HepG2 (cell line): Measurements from ENCODE around the gene CA10. TPM values are rescaled to one million over a fixed set of nuclear protein-coding genes. Genes with fewer than 3 reads are reported as not detected.
A peak's percentile ranks its signal among the peaks of the same experiment; 100 is the strongest.

ENCODE experiments used
- EP300 ChIP-seq, 3 experiments: sonication (generic) in 1 of 3; formaldehyde crosslinking in 1 of 3; IDR thresholded peaks; 2 replicates each; pipeline versions ENCODE4 v1.5.1 to v1.6.1; 2011 to 2020; ENCODE audit warnings: low read depth in 2 of 3, low read length in 2 of 3, borderline replicate concordance in 1 of 3, improper control_type of control experiment in 1 of 3, mild to moderate bottlenecking in 1 of 3, missing genetic modification reagents in 1 of 3, moderate library complexity in 1 of 3
- RAD21 ChIP-seq: fragments of 450-650 bp; formaldehyde crosslinking; IDR thresholded peaks from 2 replicates; pipeline ENCODE4 v1.5.0; 2020; ENCODE audit warnings: mild to moderate bottlenecking
- SOX13 ChIP-seq, 3 experiments: fragments of 450-650 bp in 1 of 3; sonication (generic) in 1 of 3; formaldehyde crosslinking in 1 of 3; IDR thresholded peaks in 2 of 3; conservative IDR thresholded peaks in 1 of 3; 2 replicates each; pipeline versions ENCODE4 v1.5.0 to v1.6.1; 2016 to 2020; ENCODE audit warnings: antibody characterized with exemption in 1 of 3, mild to moderate bottlenecking in 1 of 3, missing compliant biosample characterization in 1 of 3, missing genetic modification reagents in 1 of 3, moderate library complexity in 1 of 3
- TARDBP ChIP-seq: sonication (generic); formaldehyde crosslinking; IDR thresholded peaks from 2 replicates; pipeline ENCODE4 v1.8.0; 2022; ENCODE audit warnings: mild to moderate bottlenecking, missing genetic modification reagents
- TEF ChIP-seq: sonication (generic); formaldehyde crosslinking; IDR thresholded peaks from 2 replicates; pipeline ENCODE4 v1.5.0; 2020; ENCODE audit warnings: missing genetic modification reagents
- U2AF1 ChIP-seq: fragments of 200-400 bp; formaldehyde crosslinking; optimal IDR thresholded peaks from 2 replicates; pipeline ENCODE3; 2017; ENCODE audit warnings: mild to moderate bottlenecking, low read depth, low read length
- ZBTB21 ChIP-seq: sonication (generic); formaldehyde crosslinking; IDR thresholded peaks from 2 replicates; pipeline ENCODE4 v1.4.0; 2020; ENCODE audit warnings: missing genetic modification reagents
- ZBTB33 ChIP-seq: sonication (generic); formaldehyde crosslinking; IDR thresholded peaks from 2 replicates; pipeline ENCODE4 v1.4.0; 2020; ENCODE audit warnings: missing genetic modification reagents
- ZBTB44 ChIP-seq: sonication (generic); formaldehyde crosslinking; IDR thresholded peaks from 2 replicates; pipeline ENCODE4 v1.4.0; 2020; ENCODE audit warnings: missing genetic modification reagents
- ZC3H13 ChIP-seq: sonication (generic); formaldehyde crosslinking; IDR thresholded peaks from 2 replicates; pipeline ENCODE4 v1.8.1; 2023; ENCODE audit warnings: mild to moderate bottlenecking, missing genetic modification reagents, moderate library complexity
- ZFP91 ChIP-seq: sonication (generic); formaldehyde crosslinking; IDR thresholded peaks from 2 replicates; pipeline ENCODE4 v1.9.0; 2022; ENCODE audit warnings: missing genetic modification reagents, mild to moderate bottlenecking, borderline replicate concordance
- ZGPAT ChIP-seq: IDR thresholded peaks from 2 replicates; pipeline ENCODE4 v1.6.1; 2016; ENCODE audit warnings: mild to moderate bottlenecking
- ZMAT5 ChIP-seq: sonication (generic); formaldehyde crosslinking; IDR thresholded peaks from 2 replicates; pipeline ENCODE4 v1.5.0; 2020; ENCODE audit warnings: mild to moderate bottlenecking, low read depth, missing genetic modification reagents, borderline replicate concordance
- ZNF10 ChIP-seq: sonication (generic); formaldehyde crosslinking; IDR thresholded peaks from 2 replicates; pipeline ENCODE4 v1.4.0; 2020; ENCODE audit warnings: mild to moderate bottlenecking, low read depth, missing genetic modification reagents, borderline replicate concordance
- ZNF557 ChIP-seq: sonication (generic); formaldehyde crosslinking; IDR thresholded peaks from 2 replicates; pipeline ENCODE4 v1.4.0; 2020; ENCODE audit warnings: missing genetic modification reagents
- ZNF710 ChIP-seq: sonication (generic); formaldehyde crosslinking; IDR thresholded peaks from 2 replicates; pipeline ENCODE4 v1.5.0; 2020; ENCODE audit warnings: mild to moderate bottlenecking, missing genetic modification reagents, borderline replicate concordance
- ZNF850 ChIP-seq: sonication (generic); formaldehyde crosslinking; conservative IDR thresholded peaks from 2 replicates; pipeline ENCODE4 v1.9.0; 2021; ENCODE audit warnings: mild to moderate bottlenecking, missing genetic modification reagents
- polyA plus RNA-seq, 8 experiments: library from polyadenylated mRNA; depleted of rRNA in 3 of 8; stranded (reverse) in 7 of 8; unstranded in 1 of 8; fragments of >200 nt; fragmentation: Illumina TruSeq in 4 of 8; extraction: Trizol in 4 of 8; gene quantifications; 2 replicates each; pipeline versions ENCODE4 v1.2.1 to v1.2.3, GENCODE V29; 2011 to 2016; ENCODE audit warnings: low read depth in 4 of 8, missing spikeins in 1 of 8, mixed read lengths in 1 of 8; ENCODE audit not compliant: insufficient read depth in 1 of 8
- total RNA-seq, 5 experiments: library from RNA; depleted of rRNA; stranded (reverse); fragments of >200 nt; fragmentation: Illumina TruSeq; extraction: Trizol; gene quantifications; 2 replicates each; pipeline ENCODE4 v1.2.3, GENCODE V29; 2016; ENCODE audit warnings: low read depth in 1 of 5

Gene CA10
- total and polyA plus RNA-seq, 2 of the 13 experiments (the other 11 are each of a cell fraction or from before 2014, with no cell fraction given): not detected

GRCh38 chr17:51608251-51608933, 550.1 kb downstream of the CA10 start (continued):
- TF ChIP-seq SOX13 (IDR thresholded peaks at IDR 0.05) (no peak), SOX13 (CRISPR knock-in tag; conservative IDR thresholded peaks at IDR 0.05 in 1 of 2, IDR thresholded peaks at IDR 0.05 in 1 of 2) (peak in 1 of 2 experiments; percentile 48; a peak in 2 of 4 replicates), ZNF850 (CRISPR knock-in tag) (no peak), RAD21 (CRISPR knock-in tag) (no peak), U2AF1 (no peak), ZMAT5 (no peak), ZBTB21 (CRISPR knock-in tag) (no peak), ZNF10 (CRISPR knock-in tag) (no peak), ZNF557 (CRISPR knock-in tag) (no peak), ZNF710 (CRISPR knock-in tag) (peak; percentile 76; the same call in 1 of the 2 replicates), ZC3H13 (CRISPR knock-in tag) (no peak), TEF (CRISPR knock-in tag) (no peak), ZBTB44 (CRISPR knock-in tag) (no peak), ZBTB33 (CRISPR knock-in tag) (no peak), EP300 (IDR thresholded peaks at IDR 0.05; ENCODE audit: low read depth in 2 of 2, low read length in 2 of 2) (peak in 1 of 2 experiments; percentile 38; a peak in 1 of 4 replicates), EP300 (CRISPR knock-in tag; IDR thresholded peaks at IDR 0.05; ENCODE audit: borderline replicate concordance) (no peak), TARDBP (CRISPR knock-in tag) (no peak), ZGPAT (CRISPR knock-in tag) (no peak), ZFP91 (no peak)
